HG02571 (cell line): ENCODE results near the gene DGLUCY.

Experiments used
- ATAC-seq: cut with Tn5 transposase; IDR thresholded peaks from one replicate; pipeline ENCODE4 v1.9.1; 2021; ENCODE audit warnings: mild to moderate bottlenecking, moderate library complexity; ENCODE audit not compliant: unreplicated experiment

The DGLUCY gene

GRCh38 chr14:91272341-91273272 lies 158.7 kb downstream of the DGLUCY start:
- ATAC-seq: no peak

- no peak for ATAC-seq
These were observed 159.5 kb downstream of the DGLUCY start for GRCh38 chr14:91273273-91273884.

GRCh38 chr14:91273885-91274273 lies 160.0 kb downstream of the DGLUCY start:
- no peak for ATAC-seq

GRCh38 chr14:91274796-91275195 lies 160.9 kb downstream of the DGLUCY start:
- ATAC-seq: no peak
